Panc1 (cell line): ENCODE results near the gene ZCCHC4. TPM values are rescaled to one million over a fixed set of nuclear protein-coding genes. Genes with fewer than 3 reads are reported as not detected.
A peak's percentile ranks its signal among the peaks of the same experiment; 100 is the strongest.

Source experiments
- ATAC-seq: fragments of 200-7000 bp; cut with Tn5 transposase; 2 replicates; pipeline ENCODE4 v1.9.1; 2020; ENCODE audit warnings: mild to moderate bottlenecking, moderate library complexity
- BruUV-seq: library from RNA; stranded (reverse); fragments of 400-500 nt; replicated peaks from 2 replicates; lab custom pipeline; 2021; lab: Mats Ljungman, UMichigan
- CTCF ChIA-PET: fragments of 300-600 bp; sonication (Branson Sonifier 250); formaldehyde crosslinking; loops from one replicate; lab custom pipeline; 2022; ENCODE audit warnings: antibody characterized with exemption; lab: Charles Lee
- POLR2A ChIA-PET: fragments of 300-600 bp; sonication (Branson Sonifier 250); formaldehyde crosslinking; loops from one replicate; lab custom pipeline; 2022; ENCODE audit warnings: antibody characterized with exemption; lab: Charles Lee
- DNase-seq: peaks from one replicate; pipeline ENCODE4 v3.0.0-alpha.2; 2010; ENCODE audit warnings: low read depth, low spot score
- H3K27ac ChIP-seq: 2 replicates; pipeline ENCODE4 v1.5.1; 2011; ENCODE audit warnings: mild to moderate bottlenecking, low read length, inconsistent platforms
- H3K27me3 ChIP-seq: fragments of 200-500 bp; sonication (Bioruptor generic); 2 replicates; pipeline ENCODE4 v1.6.0; 2014; ENCODE audit warnings: low read length, inconsistent platforms; ENCODE audit not compliant: control insufficient read depth, insufficient read depth
- H3K36me3 ChIP-seq: fragments of 200-500 bp; sonication (Bioruptor generic); 2 replicates; pipeline ENCODE4 v1.5.1; 2014; ENCODE audit warnings: inconsistent platforms, mild to moderate bottlenecking, low read length, moderate library complexity; ENCODE audit not compliant: control insufficient read depth, insufficient read depth
- H3K4me1 ChIP-seq: 2 replicates; pipeline ENCODE4 v1.5.1; 2011; ENCODE audit warnings: inconsistent platforms, mild to moderate bottlenecking, low read length, moderate library complexity; ENCODE audit not compliant: control insufficient read depth, insufficient read depth
- H3K4me3 ChIP-seq, 2 experiments: 2 replicates each; pipeline ENCODE4 v1.5.1; 2011 to 2012; ENCODE audit warnings: low read depth in 2 of 2, low read length in 2 of 2, mild to moderate bottlenecking in 2 of 2, inconsistent platforms in 1 of 2, moderate library complexity in 1 of 2
- H3K9me3 ChIP-seq: fragments of 200-500 bp; sonication (Bioruptor generic); 2 replicates; pipeline ENCODE4 v1.5.1; 2014; ENCODE audit warnings: low read depth, mild to moderate bottlenecking, inconsistent platforms, low read length, moderate library complexity; ENCODE audit not compliant: control insufficient read depth, insufficient read depth
- CTCF ChIP-seq: fragments of 450-650 bp; IDR thresholded peaks from 2 replicates; pipeline ENCODE4 v1.5.1; 2017; ENCODE audit warnings: mild to moderate bottlenecking
- POLR2AphosphoS5 ChIP-seq: IDR thresholded peaks from 2 replicates; pipeline ENCODE4 v1.6.1; 2012; ENCODE audit warnings: mild to moderate bottlenecking, low read depth, low read length, moderate library complexity
- REST ChIP-seq, 2 experiments: IDR thresholded peaks; 2 replicates each; pipeline ENCODE4 v1.6.1; 2011 to 2012; ENCODE audit warnings: low read depth in 2 of 2, control low read depth in 1 of 2, low read length in 1 of 2, mild to moderate bottlenecking in 1 of 2, moderate library complexity in 1 of 2; ENCODE audit not compliant: insufficient read depth in 1 of 2
- SIN3A ChIP-seq: IDR thresholded peaks from 2 replicates; pipeline ENCODE4 v1.6.1; 2012; ENCODE audit warnings: low read depth, mild to moderate bottlenecking, low read length, moderate library complexity, borderline replicate concordance; ENCODE audit not compliant: insufficient read depth
- TCF7L2 ChIP-seq: IDR thresholded peaks from 2 replicates; pipeline ENCODE4 v1.6.1; 2011; ENCODE audit warnings: mild to moderate bottlenecking, low read depth, low read length, inconsistent platforms
- in situ Hi-C: cut with HindIII; loops from 2 replicates; pipeline ENCODE4 v1.10.0; 2016; ENCODE audit warnings: low sequenced_read_pairs, low pct_unique_long_range_greater_than_20kb
- intact Hi-C: fragments of 100-400 bp; cut with micrococcal nuclease; formaldehyde crosslinking; loops from one replicate; pipeline ENCODE4 v1.10.0; 2022; ENCODE audit not compliant: unreplicated experiment
- total RNA-seq: library from RNA; stranded (reverse); gene quantifications from one replicate; pipeline ENCODE4 v1.2.1, GENCODE V29; 2021; ENCODE audit not compliant: unreplicated experiment

The ZCCHC4 gene
- total RNA-seq, 1 experiment from 2014 or later, result 6.0 TPM

- Histone ChIP-seq H3K27ac (no peak overlapping the region), H3K9me3 (no peaks in the 10 kb centered on the region), H3K36me3 (peaks cover 12% of the 10 kb centered on the region; the same call in 1 of the 2 replicates), H3K4me3 (no peak overlapping the region), H3K27me3 (no peaks in the 10 kb centered on the region), H3K4me1 (no peaks in the 10 kb centered on the region)
- DNase-seq (no peak), ATAC-seq (no peak)
- CTCF ChIA-PET, result no interaction called here
- POLR2A ChIA-PET, result no interaction called here
- no peak for TF ChIP-seq TCF7L2
- in situ Hi-C loops, result no loop called here
- intact Hi-C loops, result no loop called here
- no TSS peak for BruUV-seq
Observed at GRCh38 chr4:25383647-25384046, 71.1 kb downstream of the ZCCHC4 start.

- no TSS peak for BruUV-seq
- ChIA-PET POLR2A (no interaction called here), CTCF (no interaction called here)
- H3K36me3 ChIP-seq, result peaks cover 9% of the 10 kb centered on the region; the same call in 1 of the 2 replicates
- no peak overlapping the region for H3K4me3 ChIP-seq
- H3K27me3 ChIP-seq, result no peaks in the 10 kb centered on the region
- no peak overlapping the region for H3K27ac ChIP-seq
- ATAC-seq (no peak), DNase-seq (no peak)
- TF ChIP-seq POLR2AphosphoS5 (no peak), CTCF (no peak), REST (IDR thresholded peaks at IDR 0.05; ENCODE audit: insufficient read depth in 1 of 2, low read depth in 2 of 2, low read length in 1 of 2) (peak in 1 of 2 experiments; percentile 49; a peak in 1 of 4 replicates), SIN3A (no peak)
- no peaks in the 10 kb centered on the region for H3K9me3 ChIP-seq
- in situ Hi-C loops, result no loop called here
- intact Hi-C loops, result no loop called here
- H3K4me1 ChIP-seq, result no peaks in the 10 kb centered on the region
Observed at GRCh38 chr4:25386926-25387325, 74.4 kb downstream of the ZCCHC4 start.

GRCh38 chr4:25397305-25397704 is 84.7 kb downstream of the ZCCHC4 start:
- BruUV-seq, result no TSS peak
- Histone ChIP-seq H3K36me3 (peaks cover 1% of the 10 kb centered on the region), H3K4me1 (peaks cover 6% of the 10 kb centered on the region; the same call in 1 of the 2 replicates), H3K27me3 (no peaks in the 10 kb centered on the region), H3K27ac (no peak overlapping the region), H3K4me3 (no peak overlapping the region), H3K9me3 (peaks cover 3% of the 10 kb centered on the region; the same call in 1 of the 2 replicates)
- ATAC-seq, result no peak
- no peak for DNase-seq
- POLR2A ChIA-PET, result no interaction called here
- in situ Hi-C loops (no loop called here), intact Hi-C loops (no loop called here)
- no peak for TF ChIP-seq REST (IDR thresholded peaks at IDR 0.05; ENCODE audit: insufficient read depth in 1 of 2, low read depth in 2 of 2, low read length in 1 of 2)
- no peak for TF ChIP-seq POLR2AphosphoS5
- TF ChIP-seq CTCF, result no peak
- TF ChIP-seq SIN3A, result no peak
- no peak for TF ChIP-seq TCF7L2
- CTCF ChIA-PET, result no interaction called here
